ENCODE data around the gene RTP5. TPM values are rescaled to one million over a fixed set of nuclear protein-coding genes. Genes with fewer than 3 reads are reported as not detected.
"Not testable (repeated sequence)": the region's sequence is repeated elsewhere in the genome, so short reads cannot be mapped to it uniquely, and the experiment has no call there.

The RTP5 gene
- total RNA-seq, 1 donor from 2014 or later, result not detected

DNA sequence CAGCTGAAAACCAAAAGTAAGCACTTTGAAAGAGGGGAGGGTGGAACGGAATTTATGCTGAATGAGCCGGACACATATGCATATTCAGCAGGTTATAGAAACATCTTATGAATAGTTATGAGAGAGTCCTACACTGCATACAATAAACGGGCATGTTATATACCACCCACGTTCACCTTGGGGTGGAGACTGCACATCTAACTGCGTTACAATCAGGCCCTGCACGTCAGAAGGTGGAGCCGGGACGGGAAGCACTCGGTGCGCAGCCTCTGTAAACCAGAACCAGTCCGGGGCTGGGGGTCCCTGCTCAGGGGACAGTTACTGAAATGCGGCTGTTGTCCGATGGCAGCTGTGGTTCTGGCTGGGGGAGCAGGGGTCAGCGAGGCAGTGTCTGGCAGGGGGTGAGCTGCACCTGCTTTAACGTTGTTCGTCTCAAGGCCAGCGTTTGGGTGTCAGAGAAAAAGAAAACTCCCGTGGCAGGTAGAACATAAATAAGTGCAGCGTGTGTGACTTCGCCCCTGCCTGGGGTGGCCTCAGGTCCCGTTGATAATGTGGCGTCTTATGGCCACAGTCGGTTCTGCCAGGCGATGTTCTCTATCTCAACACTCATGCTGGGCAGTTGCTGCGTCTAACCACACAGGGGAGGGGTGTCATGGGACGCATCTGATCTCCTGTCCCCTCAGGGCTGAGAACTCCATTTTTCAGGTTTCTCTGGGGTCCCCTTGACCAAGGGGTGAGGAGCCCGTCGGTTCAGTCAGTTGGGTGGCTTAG is 35.6 kb upstream of the RTP5 start:
- H3K27me3 ChIP-seq (ENCODE audit: control insufficient read depth in 3 of 3, insufficient read depth in 3 of 3, low read length in 3 of 3), result not testable (repeated sequence)

DNA sequence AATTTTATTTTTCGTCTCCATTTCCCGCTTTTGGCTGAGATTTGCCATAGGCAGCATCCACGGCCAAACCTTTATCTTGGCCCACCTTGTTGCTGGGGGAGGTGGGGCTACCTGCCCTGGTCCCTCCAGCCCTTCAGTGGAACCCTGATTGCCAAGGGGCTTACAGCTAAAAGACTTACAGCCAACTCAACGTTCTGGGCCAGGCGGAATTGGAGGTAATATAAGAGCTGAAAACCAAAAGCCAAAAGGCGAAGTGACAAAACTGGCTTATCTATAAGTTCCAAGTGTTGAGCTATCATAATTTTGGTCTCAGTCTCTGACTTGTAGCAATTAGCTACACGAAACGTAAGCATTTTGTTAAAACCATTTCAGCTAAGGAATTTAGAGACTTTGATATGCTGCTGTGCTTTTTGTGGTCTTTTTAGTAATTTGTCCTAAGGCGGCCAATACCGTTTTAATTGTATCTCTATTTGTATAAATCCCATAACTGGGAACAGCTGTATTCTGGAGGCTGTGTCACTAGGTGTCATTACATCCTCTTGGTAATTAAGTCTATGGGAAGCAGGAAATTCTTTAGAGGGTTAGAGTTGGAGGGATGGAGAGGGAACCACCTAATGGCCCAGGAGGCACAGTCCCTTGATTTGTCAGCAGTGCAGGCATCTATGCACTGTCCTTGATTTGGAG is 34.9 kb upstream of the RTP5 start:
- H3K27ac ChIP-seq (ENCODE audit: low read depth, low read length), result no peak overlapping the region
- H3K36me3 ChIP-seq (ENCODE audit: control insufficient read depth in 3 of 3, insufficient read depth in 3 of 3, low read length in 3 of 3), result no peaks in the 10 kb centered on the region
- H3K9ac ChIP-seq (ENCODE audit: low read depth in 1 of 3, low read length in 3 of 3), result no peak overlapping the region

More for the DNA sequence above, 35.6 kb upstream of the RTP5 start:
- H3K9me3 ChIP-seq (ENCODE audit: control insufficient read depth in 3 of 3, low read length in 3 of 3); H3K4me3 ChIP-seq (ENCODE audit: low read length in 3 of 3); H3K4me1 ChIP-seq (ENCODE audit: control insufficient read depth in 3 of 3, insufficient read depth in 3 of 3, low read length in 3 of 3); H3K36me3 ChIP-seq (ENCODE audit: control insufficient read depth in 3 of 3, insufficient read depth in 3 of 3, low read length in 3 of 3); H3K27ac ChIP-seq (ENCODE audit: low read depth, low read length); H3K9ac ChIP-seq (ENCODE audit: low read depth in 1 of 3, low read length in 3 of 3): not testable (repeated sequence)

DNA sequence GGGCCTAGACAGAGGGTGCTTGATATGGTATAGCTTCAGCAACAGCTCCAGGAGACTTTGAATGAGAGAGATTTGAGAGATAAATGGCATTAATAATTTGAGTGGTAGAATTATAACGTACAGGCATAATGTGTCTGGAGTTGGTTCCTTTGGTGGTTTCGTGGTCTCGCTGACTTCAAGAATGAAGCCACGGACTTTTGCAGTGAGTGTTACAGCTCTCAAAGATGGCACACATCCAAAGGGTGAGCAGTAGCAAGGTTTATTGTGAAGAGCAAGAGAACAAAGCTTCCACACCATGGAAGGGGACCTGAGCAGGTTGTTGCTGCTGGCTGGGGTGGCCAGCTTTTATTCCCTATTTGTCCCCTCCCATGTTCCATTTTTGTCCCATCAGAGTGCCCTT is 33.9 kb upstream of the RTP5 start:
- H3K27me3 ChIP-seq (ENCODE audit: control insufficient read depth in 3 of 3, insufficient read depth in 3 of 3, low read length in 3 of 3), result peaks cover 0 to 5% (median 4%) of the 10 kb centered on the region in 3 donors
- no peak overlapping the region for H3K9ac ChIP-seq (ENCODE audit: low read depth in 1 of 3, low read length in 3 of 3)
- H3K4me3 ChIP-seq (ENCODE audit: low read length in 3 of 3), result no peak overlapping the region
- no peaks in the 10 kb centered on the region for H3K9me3 ChIP-seq (ENCODE audit: control insufficient read depth in 3 of 3, low read length in 3 of 3)
- H3K36me3 ChIP-seq (ENCODE audit: control insufficient read depth in 3 of 3, insufficient read depth in 3 of 3, low read length in 3 of 3), result no peaks in the 10 kb centered on the region
- no peak overlapping the region for H3K27ac ChIP-seq (ENCODE audit: low read depth, low read length)
- no peaks in the 10 kb centered on the region for H3K4me1 ChIP-seq (ENCODE audit: control insufficient read depth in 3 of 3, insufficient read depth in 3 of 3, low read length in 3 of 3)

More for the DNA sequence above, 34.9 kb upstream of the RTP5 start:
- no peak overlapping the region for H3K4me3 ChIP-seq (ENCODE audit: low read length in 3 of 3)
- no peaks in the 10 kb centered on the region for H3K4me1 ChIP-seq (ENCODE audit: control insufficient read depth in 3 of 3, insufficient read depth in 3 of 3, low read length in 3 of 3)
- H3K27me3 ChIP-seq (ENCODE audit: control insufficient read depth in 3 of 3, insufficient read depth in 3 of 3, low read length in 3 of 3), result peaks cover 0 to 5% (median 4%) of the 10 kb centered on the region in 3 donors
- H3K9me3 ChIP-seq (ENCODE audit: control insufficient read depth in 3 of 3, low read length in 3 of 3), result no peaks in the 10 kb centered on the region

DNA sequence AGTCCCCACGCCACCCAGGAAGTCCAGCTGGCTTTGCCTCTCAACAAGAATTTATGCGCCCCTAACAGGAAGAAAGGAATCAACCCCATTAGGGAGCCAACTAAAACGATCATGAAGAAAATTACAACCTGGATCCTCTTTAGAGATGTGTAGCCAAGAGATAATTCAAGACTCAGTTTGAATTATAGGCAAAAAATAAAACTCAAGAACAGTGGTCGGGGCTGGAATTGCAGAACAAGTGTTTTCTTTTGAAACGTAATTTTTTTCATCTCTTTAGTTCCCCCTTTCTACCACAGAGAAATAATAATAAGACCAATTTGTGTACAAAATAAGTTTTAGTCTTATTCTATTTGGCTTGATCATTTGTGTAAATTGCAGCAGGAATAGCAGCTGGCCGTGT is 33.2 kb upstream of the RTP5 start:
- Histone ChIP-seq H3K27ac (ENCODE audit: low read depth, low read length) (no peak overlapping the region), H3K36me3 (ENCODE audit: control insufficient read depth in 3 of 3, insufficient read depth in 3 of 3, low read length in 3 of 3) (no peaks in the 10 kb centered on the region), H3K4me3 (ENCODE audit: low read length in 3 of 3) (no peak overlapping the region), H3K9me3 (ENCODE audit: control insufficient read depth in 3 of 3, low read length in 3 of 3) (no peaks in the 10 kb centered on the region), H3K27me3 (ENCODE audit: control insufficient read depth in 3 of 3, insufficient read depth in 3 of 3, low read length in 3 of 3) (peaks cover 0 to 5% (median 4%) of the 10 kb centered on the region in 3 donors), H3K9ac (ENCODE audit: low read depth in 1 of 3, low read length in 3 of 3) (no peak overlapping the region), H3K4me1 (ENCODE audit: control insufficient read depth in 3 of 3, insufficient read depth in 3 of 3, low read length in 3 of 3) (peaks cover 0 to 2% (median 0%) of the 10 kb centered on the region in 3 donors)

DNA sequence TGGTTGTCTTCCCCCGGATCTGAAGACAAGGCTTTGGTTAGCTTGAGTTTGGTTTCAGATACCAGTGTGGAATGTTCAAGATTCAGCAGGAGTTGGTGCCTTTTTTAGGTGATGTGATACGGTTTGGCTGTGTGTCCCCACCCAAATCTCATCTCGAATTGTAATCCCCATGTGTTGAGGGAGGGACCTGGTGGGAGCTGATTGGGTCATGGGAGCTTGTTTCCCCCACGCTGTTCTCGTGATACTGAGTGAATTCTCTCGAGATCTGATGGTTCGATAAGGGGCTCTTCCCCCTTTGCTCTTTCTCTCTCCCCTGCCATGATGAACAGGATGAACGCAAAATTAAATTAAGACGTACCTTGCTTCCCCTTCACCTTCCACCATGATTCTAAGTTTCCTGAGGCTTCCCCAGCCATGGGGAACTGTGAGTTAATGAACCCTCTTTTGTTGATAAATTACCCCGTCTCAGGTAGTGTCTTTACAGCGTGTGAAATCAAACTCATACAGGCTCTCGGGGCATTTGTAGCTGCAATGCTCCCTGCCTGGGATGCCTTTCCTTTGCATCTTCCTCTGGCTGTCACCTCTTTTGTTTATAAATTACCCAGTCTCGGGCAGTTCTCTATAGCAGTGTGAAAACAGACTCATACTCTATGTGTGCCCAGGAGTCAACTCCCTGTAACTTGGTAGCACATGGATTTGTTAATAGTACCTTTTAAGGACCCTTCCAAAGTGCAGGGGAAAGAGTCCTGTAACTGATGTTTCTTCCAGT is 32.1 kb upstream of the RTP5 start:
- Histone ChIP-seq H3K9ac (ENCODE audit: low read depth in 1 of 3, low read length in 3 of 3) (no peak overlapping the region), H3K4me3 (ENCODE audit: low read length in 3 of 3) (no peak overlapping the region), H3K9me3 (ENCODE audit: control insufficient read depth in 3 of 3, low read length in 3 of 3) (no peaks in the 10 kb centered on the region), H3K4me1 (ENCODE audit: control insufficient read depth in 3 of 3, insufficient read depth in 3 of 3, low read length in 3 of 3) (peaks cover 0 to 4% (median 0%) of the 10 kb centered on the region in 3 donors), H3K36me3 (ENCODE audit: control insufficient read depth in 3 of 3, insufficient read depth in 3 of 3, low read length in 3 of 3) (no peaks in the 10 kb centered on the region), H3K27me3 (ENCODE audit: control insufficient read depth in 3 of 3, insufficient read depth in 3 of 3, low read length in 3 of 3) (peaks cover 0 to 5% (median 4%) of the 10 kb centered on the region in 3 donors), H3K27ac (ENCODE audit: low read depth, low read length) (no peak overlapping the region)

- Histone ChIP-seq H3K4me3 (ENCODE audit: low read length in 3 of 3) (no peak overlapping the region), H3K9me3 (ENCODE audit: control insufficient read depth in 3 of 3, low read length in 3 of 3) (no peaks in the 10 kb centered on the region), H3K4me1 (ENCODE audit: control insufficient read depth in 3 of 3, insufficient read depth in 3 of 3, low read length in 3 of 3) (peaks cover 6 to 18% (median 16%) of the 10 kb centered on the region in 3 donors), H3K27me3 (ENCODE audit: control insufficient read depth in 3 of 3, insufficient read depth in 3 of 3, low read length in 3 of 3) (peaks cover 0 to 8% (median 2%) of the 10 kb centered on the region in 3 donors), H3K36me3 (ENCODE audit: control insufficient read depth in 3 of 3, insufficient read depth in 3 of 3, low read length in 3 of 3) (no peaks in the 10 kb centered on the region), H3K27ac (ENCODE audit: low read depth, low read length) (no peak overlapping the region), H3K9ac (ENCODE audit: low read depth in 1 of 3, low read length in 3 of 3) (no peak overlapping the region)
Observed at GRCh38 chr2:241841181-241842066, 28.1 kb upstream of the RTP5 start.

DNA sequence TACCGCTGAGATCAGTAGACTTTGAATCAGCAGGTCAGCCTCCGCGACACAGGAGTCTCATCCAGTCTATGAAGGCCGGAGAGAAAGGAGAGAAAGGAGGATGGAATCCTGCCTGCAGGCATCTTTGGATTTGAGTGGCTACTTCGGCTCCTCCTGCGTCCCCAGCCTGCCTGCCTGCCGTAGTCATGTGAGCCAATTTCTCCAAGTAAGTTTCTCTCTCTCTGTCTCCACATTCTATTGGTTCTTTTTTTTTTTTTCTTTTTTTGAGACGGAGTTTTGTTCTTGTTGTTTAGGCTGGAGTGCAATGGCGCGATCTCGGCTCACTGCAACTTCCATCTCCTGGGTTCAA is 27.5 kb upstream of the RTP5 start:
- H3K36me3 ChIP-seq (ENCODE audit: control insufficient read depth in 3 of 3, insufficient read depth in 3 of 3, low read length in 3 of 3), result no peaks in the 10 kb centered on the region
- no peak overlapping the region for H3K27ac ChIP-seq (ENCODE audit: low read depth, low read length)
- H3K4me3 ChIP-seq (ENCODE audit: low read length in 3 of 3), result no peak overlapping the region
- H3K27me3 ChIP-seq (ENCODE audit: control insufficient read depth in 3 of 3, insufficient read depth in 3 of 3, low read length in 3 of 3), result peaks cover 0 to 8% (median 2%) of the 10 kb centered on the region in 3 donors
- H3K9ac ChIP-seq (ENCODE audit: low read depth in 1 of 3, low read length in 3 of 3), result no peak overlapping the region
- H3K9me3 ChIP-seq (ENCODE audit: control insufficient read depth in 3 of 3, low read length in 3 of 3), result no peaks in the 10 kb centered on the region
- peaks cover 6 to 18% (median 16%) of the 10 kb centered on the region in 3 donors for H3K4me1 ChIP-seq (ENCODE audit: control insufficient read depth in 3 of 3, insufficient read depth in 3 of 3, low read length in 3 of 3)

- Histone ChIP-seq H3K4me3 (ENCODE audit: low read length in 3 of 3) (peak overlapping the region in 2 of 3 donors; percentile 27 to 29), H3K36me3 (ENCODE audit: control insufficient read depth in 3 of 3, insufficient read depth in 3 of 3, low read length in 3 of 3) (no peaks in the 10 kb centered on the region), H3K9me3 (ENCODE audit: control insufficient read depth in 3 of 3, low read length in 3 of 3) (no peaks in the 10 kb centered on the region), H3K27ac (ENCODE audit: low read depth, low read length) (peak overlapping the region; percentile 18), H3K27me3 (ENCODE audit: control insufficient read depth in 3 of 3, insufficient read depth in 3 of 3, low read length in 3 of 3) (peaks cover 0 to 4% (median 2%) of the 10 kb centered on the region in 3 donors), H3K9ac (ENCODE audit: low read depth in 1 of 3, low read length in 3 of 3) (no peak overlapping the region), H3K4me1 (ENCODE audit: control insufficient read depth in 3 of 3, insufficient read depth in 3 of 3, low read length in 3 of 3) (peaks cover 6 to 18% (median 16%) of the 10 kb centered on the region in 3 donors)
Observed at GRCh38 chr2:241842620-241843211, 26.8 kb upstream of the RTP5 start.

All from skeletal muscle tissue (tissue), 4 donors.